ENCODE measurements around the gene CFAP70. TPM values are rescaled to one million over a fixed set of nuclear protein-coding genes. Genes with fewer than 3 reads are reported as not detected.
A peak's percentile ranks its signal among the peaks of the same experiment; 100 is the strongest.
"Not testable (repeated sequence)": the region's sequence is repeated elsewhere in the genome, so short reads cannot be mapped to it uniquely, and the experiment has no call there.

Gene CFAP70
- total RNA-seq, 2 donors from 2014 or later, result 0.73 to 0.74 TPM

GRCh38 chr10:73366381-73367298 is 8.0 kb upstream of the CFAP70 start:
- Mint-ChIP-seq H3K4me3 (peak overlapping the region; percentile 16), H3K27ac (peak overlapping the region; percentile 91), H3K9me3 (no peaks in the 10 kb centered on the region), H3K4me1 (peaks cover 16% of the 10 kb centered on the region), H3K27me3 (no peaks in the 10 kb centered on the region), H3K36me3 (ENCODE audit: low read depth) (peaks cover 68% of the 10 kb centered on the region)
- peak; percentile 21 for ATAC-seq (replicated peaks)

- H3K4me1 Mint-ChIP-seq, result peaks cover 12% of the 10 kb centered on the region
Measured at GRCh38 chr10:73364964-73365363, 6.3 kb upstream of the CFAP70 start.

GRCh38 chr10:73359492-73359891 is 828 bp upstream of the CFAP70 start:
- Mint-ChIP-seq H3K4me1 (peaks cover 8% of the 10 kb centered on the region), H3K27ac (no peak overlapping the region), H3K9me3 (no peaks in the 10 kb centered on the region), H3K36me3 (ENCODE audit: low read depth) (peaks cover 3% of the 10 kb centered on the region), H3K4me3 (no peak overlapping the region), H3K27me3 (no peaks in the 10 kb centered on the region)
- ATAC-seq (replicated peaks), result no peak

More at GRCh38 chr10:73364964-73365363, 6.3 kb upstream of the CFAP70 start:
- no peaks in the 10 kb centered on the region for H3K27me3 Mint-ChIP-seq
- H3K9me3 Mint-ChIP-seq, result no peaks in the 10 kb centered on the region
- no peak overlapping the region for H3K27ac Mint-ChIP-seq
- no peak for ATAC-seq (replicated peaks)
- no peak overlapping the region for H3K4me3 Mint-ChIP-seq
- peaks cover 51% of the 10 kb centered on the region for H3K36me3 Mint-ChIP-seq (ENCODE audit: low read depth)

- H3K9me3 Mint-ChIP-seq, result no peaks in the 10 kb centered on the region
- H3K36me3 Mint-ChIP-seq (ENCODE audit: low read depth), result no peaks in the 10 kb centered on the region
- ATAC-seq (replicated peaks), result no peak
- H3K4me1 Mint-ChIP-seq, result peaks cover 8% of the 10 kb centered on the region
- H3K27ac Mint-ChIP-seq, result peak overlapping the region; percentile 99
- H3K27me3 Mint-ChIP-seq, result no peaks in the 10 kb centered on the region
- peak overlapping the region; percentile 97 for H3K4me3 Mint-ChIP-seq
Measured at GRCh38 chr10:73357821-73358220, 843 bp downstream of the CFAP70 start.

GRCh38 chr10:73357166-73357565 is 1.5 kb downstream of the CFAP70 start:
- H3K27ac Mint-ChIP-seq, result no peak overlapping the region
- no peaks in the 10 kb centered on the region for H3K27me3 Mint-ChIP-seq
- H3K4me1 Mint-ChIP-seq, result peaks cover 8% of the 10 kb centered on the region
- no peak for ATAC-seq (replicated peaks)
- no peaks in the 10 kb centered on the region for H3K36me3 Mint-ChIP-seq (ENCODE audit: low read depth)
- H3K4me3 Mint-ChIP-seq, result peak overlapping the region; percentile 97
- H3K9me3 Mint-ChIP-seq, result no peaks in the 10 kb centered on the region

GRCh38 chr10:73344269-73344668 is 14.4 kb downstream of the CFAP70 start:
- Mint-ChIP-seq H3K27ac (no peak overlapping the region), H3K27me3 (no peaks in the 10 kb centered on the region), H3K4me1 (no peaks in the 10 kb centered on the region), H3K36me3 (ENCODE audit: low read depth) (no peaks in the 10 kb centered on the region), H3K4me3 (no peak overlapping the region), H3K9me3 (no peaks in the 10 kb centered on the region)
- no peak for ATAC-seq (replicated peaks)

GRCh38 chr10:73340121-73340520 is 18.5 kb downstream of the CFAP70 start:
- Mint-ChIP-seq H3K27me3 (no peaks in the 10 kb centered on the region), H3K36me3 (ENCODE audit: low read depth) (no peaks in the 10 kb centered on the region), H3K4me1 (no peaks in the 10 kb centered on the region), H3K4me3 (no peak overlapping the region), H3K27ac (no peak overlapping the region), H3K9me3 (no peaks in the 10 kb centered on the region)
- no peak for ATAC-seq (replicated peaks)

- ATAC-seq (replicated peaks), result no peak
- Mint-ChIP-seq H3K36me3 (ENCODE audit: low read depth) (no peaks in the 10 kb centered on the region), H3K27me3 (no peaks in the 10 kb centered on the region), H3K9me3 (no peaks in the 10 kb centered on the region), H3K27ac (no peak overlapping the region), H3K4me3 (no peak overlapping the region), H3K4me1 (no peaks in the 10 kb centered on the region)
Measured at GRCh38 chr10:73339436-73339835, 19.2 kb downstream of the CFAP70 start.

- Mint-ChIP-seq H3K27me3 (no peaks in the 10 kb centered on the region), H3K27ac (no peak overlapping the region), H3K4me3 (no peak overlapping the region), H3K36me3 (ENCODE audit: low read depth) (no peaks in the 10 kb centered on the region), H3K4me1 (no peaks in the 10 kb centered on the region), H3K9me3 (no peaks in the 10 kb centered on the region)
- ATAC-seq (replicated peaks), result no peak
Measured at GRCh38 chr10:73338801-73339368, 19.8 kb downstream of the CFAP70 start.

GRCh38 chr10:73333202-73333601 is 25.5 kb downstream of the CFAP70 start:
- no peak for ATAC-seq (replicated peaks)
- H3K27ac Mint-ChIP-seq, result no peak overlapping the region
- no peaks in the 10 kb centered on the region for H3K4me1 Mint-ChIP-seq
- H3K9me3 Mint-ChIP-seq, result no peaks in the 10 kb centered on the region
- H3K27me3 Mint-ChIP-seq, result no peaks in the 10 kb centered on the region
- H3K4me3 Mint-ChIP-seq, result no peak overlapping the region
- no peaks in the 10 kb centered on the region for H3K36me3 Mint-ChIP-seq (ENCODE audit: low read depth)

GRCh38 chr10:73332379-73332778 is 26.3 kb downstream of the CFAP70 start:
- Mint-ChIP-seq H3K9me3 (no peaks in the 10 kb centered on the region), H3K4me1 (no peaks in the 10 kb centered on the region), H3K27ac (no peak overlapping the region), H3K36me3 (ENCODE audit: low read depth) (no peaks in the 10 kb centered on the region), H3K4me3 (no peak overlapping the region), H3K27me3 (no peaks in the 10 kb centered on the region)
- no peak for ATAC-seq (replicated peaks)

- not testable (repeated sequence) for H3K27me3 Mint-ChIP-seq; ATAC-seq (replicated peaks); H3K4me1 Mint-ChIP-seq; H3K4me3 Mint-ChIP-seq; H3K9me3 Mint-ChIP-seq; H3K36me3 Mint-ChIP-seq (ENCODE audit: low read depth); H3K27ac Mint-ChIP-seq
Measured at GRCh38 chr10:73328523-73328922, 30.1 kb downstream of the CFAP70 start.

GRCh38 chr10:73325290-73325689 is 33.4 kb downstream of the CFAP70 start:
- not testable (repeated sequence) for ATAC-seq (replicated peaks); H3K27ac Mint-ChIP-seq; H3K27me3 Mint-ChIP-seq; H3K9me3 Mint-ChIP-seq; H3K4me3 Mint-ChIP-seq; H3K36me3 Mint-ChIP-seq (ENCODE audit: low read depth); H3K4me1 Mint-ChIP-seq

GRCh38 chr10:73323582-73323981 is 35.1 kb downstream of the CFAP70 start:
- H3K9me3 Mint-ChIP-seq; H3K36me3 Mint-ChIP-seq (ENCODE audit: low read depth); H3K27me3 Mint-ChIP-seq; H3K27ac Mint-ChIP-seq; H3K4me1 Mint-ChIP-seq; H3K4me3 Mint-ChIP-seq; ATAC-seq (replicated peaks): not testable (repeated sequence)

- ATAC-seq (replicated peaks), result no peak
- H3K9me3 Mint-ChIP-seq, result peaks cover 4% of the 10 kb centered on the region
- H3K36me3 Mint-ChIP-seq (ENCODE audit: low read depth), result no peaks in the 10 kb centered on the region
- no peaks in the 10 kb centered on the region for H3K27me3 Mint-ChIP-seq
- no peak overlapping the region for H3K4me3 Mint-ChIP-seq
- H3K4me1 Mint-ChIP-seq, result no peaks in the 10 kb centered on the region
- no peak overlapping the region for H3K27ac Mint-ChIP-seq
Measured at GRCh38 chr10:73310475-73310874, 48.2 kb downstream of the CFAP70 start.

Measured in activated T-helper 17 cell treated with anti-CD3 and anti-CD28 coated beads, Interleukin-2, amount 50 U/mL, for 72 hours (primary cell).